AG08395 (cell line): ENCODE results near the gene KHK.
A peak's percentile ranks its signal among the peaks of the same experiment; 100 is the strongest.

Experiments used
- DNase-seq: peaks from one replicate; pipeline ENCODE4 v3.0.0; 2012; ENCODE audit warnings: mixed read lengths, low spot score

The KHK gene

DNA sequence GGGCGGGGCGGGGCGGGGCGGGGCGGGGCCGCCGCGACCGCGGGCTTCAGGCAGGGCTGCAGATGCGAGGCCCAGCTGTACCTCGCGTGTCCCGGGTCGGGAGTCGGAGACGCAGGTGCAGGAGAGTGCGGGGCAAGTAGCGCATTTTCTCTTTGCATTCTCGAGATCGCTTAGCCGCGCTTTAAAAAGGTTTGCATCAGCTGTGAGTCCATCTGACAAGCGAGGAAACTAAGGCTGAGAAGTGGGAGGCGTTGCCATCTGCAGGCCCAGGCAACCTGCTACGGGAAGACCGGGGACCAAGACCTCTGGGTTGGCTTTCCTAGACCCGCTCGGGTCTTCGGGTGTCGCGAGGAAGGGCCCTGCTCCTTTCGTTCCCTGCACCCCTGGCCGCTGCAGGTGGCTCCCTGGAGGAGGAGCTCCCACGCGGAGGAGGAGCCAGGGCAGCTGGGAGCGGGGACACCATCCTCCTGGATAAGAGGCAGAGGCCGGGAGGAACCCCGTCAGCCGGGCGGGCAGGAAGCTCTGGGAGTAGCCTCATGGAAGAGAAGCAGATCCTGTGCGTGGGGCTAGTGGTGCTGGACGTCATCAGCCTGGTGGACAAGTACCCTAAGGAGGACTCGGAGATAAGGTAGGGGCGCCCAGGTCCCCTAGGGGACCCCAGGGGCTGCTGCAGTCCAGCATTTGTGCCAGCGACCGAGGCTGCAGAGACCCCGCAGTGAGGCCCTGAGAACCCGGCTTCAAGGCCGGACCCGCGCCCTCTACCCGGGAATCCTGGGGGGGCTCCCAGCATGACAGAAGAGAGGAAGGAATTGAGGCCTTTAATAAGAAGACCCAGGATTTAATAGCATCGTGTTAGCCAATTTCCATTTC is at the start of gene KHK:
KHK (plus strand) TSS at position 49 of the 870 bp plus-strand sequence; CDS start at position 537, 488 bp downstream.
- peak; percentile 10 for DNase-seq

DNA sequence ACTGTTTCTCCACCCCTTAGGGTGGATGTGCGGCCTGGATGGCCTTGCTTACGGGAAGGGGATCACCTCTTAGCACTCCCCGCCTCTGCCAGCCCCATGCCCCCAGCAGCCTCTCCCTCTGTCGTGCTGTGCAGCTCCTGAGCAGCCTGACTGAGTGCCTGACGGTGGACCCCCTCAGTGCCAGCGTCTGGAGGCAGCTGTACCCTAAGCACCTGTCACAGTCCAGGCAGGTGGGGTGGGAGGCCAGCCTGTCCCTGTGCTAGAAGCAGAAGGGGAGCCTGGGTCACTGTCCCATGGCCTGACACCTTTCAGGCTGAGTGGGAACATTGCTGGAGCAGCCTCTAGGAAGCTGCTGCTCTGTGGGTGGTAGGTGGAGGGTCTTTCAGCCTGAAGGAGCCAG is 48.6 kb upstream of the KHK start:
- no peak for DNase-seq

DNA sequence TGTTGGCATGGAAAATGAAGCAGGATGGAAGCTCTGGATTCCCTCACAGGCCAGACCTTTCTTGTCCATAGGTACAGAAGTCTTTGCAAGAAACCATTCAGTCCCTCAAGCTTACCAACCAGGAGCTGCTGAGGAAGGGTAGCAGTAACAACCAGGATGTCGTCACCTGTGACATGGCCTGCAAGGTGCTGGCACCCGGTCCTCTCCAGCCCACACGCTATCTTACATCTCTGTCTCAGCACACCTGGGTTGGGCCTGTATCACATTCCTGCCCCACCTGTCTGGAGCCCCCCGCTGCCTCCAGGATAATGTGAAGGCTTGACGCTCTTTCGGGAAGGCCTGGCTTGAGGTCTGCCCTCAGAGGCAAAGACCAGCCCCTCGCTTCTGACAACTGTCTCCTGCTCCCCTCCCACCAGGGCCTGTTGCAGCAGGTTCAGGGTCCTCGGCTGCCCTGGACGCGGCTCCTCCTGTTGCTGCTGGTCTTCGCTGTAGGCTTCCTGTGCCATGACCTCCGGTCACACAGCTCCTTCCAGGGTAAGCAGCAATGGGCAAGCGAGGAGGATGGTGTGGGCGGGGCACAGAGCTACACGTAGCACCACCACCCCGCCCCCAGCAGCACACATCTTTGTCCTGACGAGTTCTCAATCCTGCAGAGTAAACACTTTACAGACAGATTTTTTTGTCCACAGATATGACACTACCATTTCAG is 47.8 kb upstream of the KHK start:
- no peak for DNase-seq

DNA sequence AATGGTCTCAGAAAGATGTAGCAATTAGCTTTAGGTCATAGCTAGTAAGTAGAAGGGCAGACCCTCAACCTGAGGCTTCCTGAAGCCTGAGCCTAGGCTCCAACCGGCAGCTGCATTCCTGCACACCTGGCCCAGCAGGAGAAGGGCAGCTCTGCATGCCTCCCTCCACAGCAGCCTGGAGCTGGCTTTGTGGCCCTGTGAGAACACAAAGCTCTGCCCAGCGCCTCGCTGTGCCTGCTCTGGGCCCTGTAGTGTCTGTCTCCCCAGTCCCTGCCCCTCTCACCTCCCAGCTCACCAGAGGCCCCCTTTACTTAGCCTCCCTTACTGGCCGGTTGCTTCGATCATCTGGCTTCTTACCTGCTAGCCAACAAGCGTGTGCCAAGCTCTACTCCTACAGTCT is 47.1 kb upstream of the KHK start:
- no peak for DNase-seq

DNA sequence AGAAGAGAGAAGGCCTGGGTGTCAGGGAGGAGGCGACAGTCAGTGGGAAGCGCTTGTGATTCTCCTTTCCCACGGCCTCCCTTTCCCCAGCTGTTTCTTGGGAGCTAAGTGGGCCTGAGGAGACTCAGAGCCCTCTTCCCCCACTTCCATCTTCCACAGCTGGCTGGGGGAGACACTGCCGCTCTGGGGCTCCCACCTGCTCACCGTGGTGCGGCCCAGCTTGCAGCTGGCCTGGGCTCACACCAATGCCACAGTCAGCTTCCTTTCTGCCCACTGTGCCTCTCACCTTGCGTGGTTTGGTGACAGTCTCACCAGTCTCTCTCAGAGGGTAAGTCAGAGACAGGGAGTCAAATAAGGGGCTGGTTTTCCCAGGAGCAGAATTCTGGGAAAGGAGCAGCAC is 46.7 kb upstream of the KHK start:
- DNase-seq = no peak

DNA sequence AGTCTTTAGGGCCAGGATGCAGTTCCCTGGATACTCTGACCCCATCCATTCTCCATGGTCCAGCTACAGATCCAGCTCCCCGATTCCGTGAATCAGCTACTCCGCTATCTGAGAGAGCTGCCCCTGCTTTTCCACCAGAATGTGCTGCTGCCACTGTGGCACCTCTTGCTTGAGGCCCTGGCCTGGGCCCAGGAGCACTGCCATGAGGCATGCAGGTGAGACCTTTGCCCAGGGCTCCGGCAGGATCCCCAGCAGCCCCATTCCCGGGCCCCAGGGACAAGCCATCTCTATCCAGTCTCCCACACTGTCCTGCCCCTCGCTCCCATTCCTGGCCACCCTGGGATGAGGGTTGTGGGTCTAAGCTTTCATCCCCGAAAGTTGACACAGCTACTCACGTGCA is 46.3 kb upstream of the KHK start:
- DNase-seq = no peak

DNA sequence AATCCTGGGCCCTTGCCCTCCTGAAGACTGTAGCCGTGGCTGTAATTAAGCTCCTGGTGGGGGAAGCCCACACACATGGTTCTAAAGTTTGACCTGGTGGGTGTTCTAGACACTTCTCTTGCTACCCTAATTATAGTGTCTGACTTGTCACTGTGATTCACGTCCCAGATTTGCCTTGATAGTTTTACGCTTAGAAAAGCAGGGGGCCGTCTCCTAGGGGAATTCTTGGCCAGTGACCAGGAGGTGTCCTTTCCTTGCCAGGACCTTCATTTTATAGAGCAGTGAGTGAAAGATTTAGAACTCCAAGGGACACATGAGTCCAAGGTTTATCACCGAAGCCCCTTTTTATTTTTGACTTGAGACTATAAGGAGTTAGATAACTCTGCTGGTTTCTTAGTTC is 44.8 kb upstream of the KHK start:
- no peak for DNase-seq

DNA sequence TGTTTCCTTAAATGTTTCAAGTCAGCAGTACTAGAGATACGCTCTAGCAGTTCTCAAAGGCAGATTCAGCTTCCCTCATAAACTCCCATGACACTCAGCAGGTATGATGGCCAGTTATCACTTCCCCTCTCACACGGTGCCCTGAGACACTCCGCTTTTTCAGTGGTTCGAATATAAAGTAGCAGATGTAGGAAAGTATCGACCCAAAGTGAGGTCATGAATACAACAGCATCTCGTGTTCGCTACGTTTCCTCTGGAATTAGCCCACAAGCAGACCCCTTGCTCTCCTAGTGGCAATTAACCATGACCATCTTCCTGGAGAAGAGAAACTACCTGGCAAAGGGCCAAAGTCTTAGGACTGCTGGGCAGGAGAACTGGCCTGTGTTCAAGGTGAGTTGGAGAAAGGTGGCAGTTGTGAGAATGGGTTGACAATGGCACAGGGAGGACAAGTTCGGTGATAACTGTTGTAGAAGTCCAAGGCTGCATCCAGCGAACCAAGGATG is 44.4 kb upstream of the KHK start:
- DNase-seq = no peak

DNA sequence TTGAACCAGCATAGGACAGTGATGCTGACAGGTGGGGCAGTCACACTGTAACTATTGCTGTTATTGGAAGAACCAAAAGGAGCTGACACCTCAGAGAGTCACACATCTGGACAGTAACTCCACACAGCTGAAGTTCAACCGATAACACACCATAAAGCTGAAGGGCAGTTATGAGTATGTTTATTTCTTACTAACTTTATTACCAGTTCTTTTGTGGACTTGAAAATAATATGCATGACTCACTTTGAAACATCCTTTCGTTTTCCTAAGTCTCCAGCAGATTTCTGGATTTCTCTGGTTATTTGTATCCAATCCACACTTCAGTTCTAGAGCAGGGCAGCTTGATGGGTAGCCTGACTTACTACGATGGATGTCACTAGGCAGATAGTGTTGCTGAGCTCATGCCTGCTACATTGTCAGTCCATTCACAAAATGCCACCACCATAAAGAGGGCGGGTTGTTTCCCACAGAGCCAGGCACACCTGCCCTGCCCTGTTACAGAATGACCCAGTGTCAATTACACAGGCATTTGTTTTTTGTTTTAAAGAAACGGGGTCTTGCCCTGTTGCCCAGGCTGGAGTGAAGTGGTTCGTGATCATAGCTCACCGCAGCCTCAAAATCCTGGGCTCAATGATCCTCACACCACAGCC is 43.5 kb upstream of the KHK start:
- no peak for DNase-seq

DNA sequence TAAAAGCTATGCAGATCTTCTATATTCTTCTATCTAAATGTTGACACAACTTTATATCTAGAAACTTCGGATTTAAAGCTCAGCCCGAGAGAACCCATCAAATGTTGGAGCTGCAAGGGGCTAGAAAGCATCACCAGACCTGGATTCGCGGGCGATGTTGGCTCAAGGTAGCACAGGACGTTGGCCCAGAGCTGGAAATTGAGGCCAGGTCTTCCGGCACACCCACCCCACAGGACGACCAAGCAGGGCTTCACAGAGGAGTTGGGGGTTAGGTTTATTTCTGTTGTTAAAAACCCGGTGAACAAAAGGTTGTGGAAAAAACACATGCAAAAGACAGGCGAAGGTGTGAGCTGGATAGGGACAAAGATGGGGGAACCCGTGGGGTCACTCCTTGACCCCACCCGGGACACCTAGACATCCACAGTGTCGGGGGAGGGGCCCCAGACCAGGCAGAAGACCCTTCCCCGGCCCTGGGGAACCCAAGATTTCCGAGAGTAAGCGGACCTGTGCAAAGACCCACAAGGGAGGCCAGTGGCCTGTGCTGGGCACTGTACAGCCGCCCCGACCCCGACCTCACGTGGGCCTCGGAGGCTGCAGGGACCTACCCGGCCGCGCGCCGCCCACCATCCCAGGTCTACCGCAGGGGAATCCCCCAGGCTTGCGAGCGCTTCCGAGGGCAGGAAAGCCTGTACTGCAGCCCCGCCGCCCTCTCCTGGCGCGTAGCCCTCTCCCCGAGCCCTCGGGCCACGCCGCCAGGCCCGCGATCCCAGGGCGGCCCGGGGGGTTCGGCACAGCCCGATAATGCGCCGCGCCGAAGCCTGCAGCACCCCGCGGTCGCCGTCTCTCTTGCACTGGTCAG is 36.9 kb upstream of the KHK start:
- peak; percentile 43 for DNase-seq

DNA sequence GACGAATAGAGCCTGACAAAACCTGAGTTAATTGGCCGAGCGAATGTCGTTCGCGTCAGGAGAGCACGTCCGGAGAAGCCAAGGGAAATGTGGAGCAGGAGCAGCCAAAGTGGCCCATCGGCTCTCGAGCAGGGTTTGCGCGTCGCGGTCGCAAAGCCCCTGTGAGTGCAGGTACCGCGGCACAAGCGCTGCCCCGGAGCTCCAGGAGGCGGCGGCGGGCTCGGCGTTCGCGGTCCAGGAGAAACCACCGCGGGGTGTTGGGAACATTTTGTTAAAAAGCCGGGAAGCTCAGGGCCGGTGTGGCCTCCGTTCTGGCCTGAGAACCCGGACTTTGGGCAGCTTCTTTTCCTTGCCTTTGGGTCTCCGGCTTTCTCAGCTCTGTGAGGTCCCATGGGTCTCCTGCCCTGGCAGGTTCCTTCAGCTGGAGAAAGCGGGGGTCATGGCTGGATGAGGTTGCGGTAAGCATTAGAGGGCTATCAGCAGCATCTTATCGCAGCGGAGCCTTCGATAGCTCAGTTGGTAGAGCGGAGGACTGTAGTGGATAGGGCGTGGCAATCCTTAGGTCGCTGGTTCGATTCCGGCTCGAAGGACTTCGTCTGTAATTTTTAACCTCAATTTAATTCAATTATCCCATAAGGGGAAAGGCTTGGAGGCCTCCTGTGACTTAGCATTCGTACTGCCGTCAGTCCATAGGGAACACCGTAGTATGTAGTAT is 36.1 kb upstream of the KHK start:
- DNase-seq = peak; percentile 88

DNA sequence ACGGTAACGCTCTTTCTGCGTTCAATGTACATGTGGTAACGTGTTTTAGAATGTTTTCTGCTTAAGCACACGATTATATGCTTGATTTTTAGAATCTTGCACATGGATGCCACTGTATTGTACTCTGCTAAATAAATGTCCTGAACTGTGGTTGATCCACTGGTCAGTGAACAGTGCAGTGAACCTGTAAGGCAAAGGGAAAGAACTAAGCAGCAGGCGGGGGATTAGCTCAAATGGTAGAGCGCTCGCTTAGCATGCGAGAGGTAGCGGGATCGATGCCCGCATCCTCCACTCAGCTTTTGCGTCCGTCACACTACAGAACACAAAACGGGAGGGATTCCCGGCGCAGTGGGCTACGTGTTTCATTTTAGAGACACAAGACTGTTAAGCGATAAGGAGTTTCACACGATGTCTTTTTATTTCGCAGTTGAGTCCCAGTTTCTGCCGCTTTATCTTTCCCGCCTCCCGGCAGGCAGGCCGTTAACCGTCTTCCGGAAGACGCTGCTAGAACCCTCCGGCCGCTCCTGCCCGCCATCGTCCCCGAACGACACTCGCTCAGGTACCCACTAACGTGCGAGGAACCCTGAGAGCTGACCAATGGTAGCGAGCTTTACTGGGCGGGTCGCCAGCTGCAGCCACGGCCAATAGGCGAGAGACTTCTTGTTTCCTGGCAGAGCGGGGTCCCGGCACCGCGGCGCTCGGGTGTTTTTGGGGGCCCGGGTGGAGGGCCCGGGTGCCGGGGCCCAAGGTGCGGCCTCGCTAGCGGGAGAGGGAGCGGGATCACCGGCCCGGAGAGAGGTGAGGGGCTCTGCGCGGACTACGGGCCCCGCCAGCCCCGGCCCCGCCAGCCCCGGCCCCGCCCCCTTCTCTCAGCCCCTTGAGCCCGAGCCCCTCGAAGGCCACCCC is 35.3 kb upstream of the KHK start, which contains the start of gene AGBL5:
AGBL5 (plus strand) TSS at position 673 of the 906 bp plus-strand sequence. CDS start 1,291 bp downstream, outside the sequence.
- peak; percentile 99 for DNase-seq

DNA sequence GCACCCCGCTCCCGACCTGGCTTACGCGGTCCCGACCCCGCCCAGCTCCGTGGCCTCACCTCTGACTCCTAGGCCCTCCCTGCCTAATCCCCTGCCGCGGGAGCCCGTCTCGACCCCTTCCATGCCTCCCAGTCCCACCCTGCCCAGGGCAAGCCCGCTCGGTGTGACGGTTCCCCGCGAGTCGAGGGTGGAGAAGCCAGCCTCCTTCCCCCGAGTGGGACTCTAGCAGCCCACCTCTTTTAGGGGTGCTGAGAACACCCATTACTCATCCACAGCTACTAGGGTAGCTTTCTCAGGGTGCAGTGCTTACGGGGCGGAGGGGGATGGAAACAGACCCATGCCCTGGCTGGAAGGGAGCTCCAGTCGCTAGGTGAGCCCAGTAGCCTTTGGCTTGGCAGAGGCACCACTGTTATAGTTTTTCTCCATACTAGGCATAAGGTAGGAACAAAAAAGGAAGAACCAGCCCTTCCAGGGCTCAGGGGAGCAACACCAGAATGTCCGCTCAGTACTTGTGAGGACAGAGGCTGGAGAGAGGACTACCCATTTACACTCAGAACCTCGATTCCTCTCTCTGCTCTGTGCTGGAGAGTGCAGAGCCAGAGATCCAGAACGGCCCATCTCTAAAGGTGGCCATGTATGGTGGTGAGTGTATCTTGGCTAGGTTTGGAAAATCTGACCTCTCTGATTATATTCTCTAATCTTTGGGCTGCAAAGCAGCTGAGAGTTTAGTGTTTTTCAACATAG is 34.5 kb upstream of the KHK start:
- DNase-seq = no peak

DNA sequence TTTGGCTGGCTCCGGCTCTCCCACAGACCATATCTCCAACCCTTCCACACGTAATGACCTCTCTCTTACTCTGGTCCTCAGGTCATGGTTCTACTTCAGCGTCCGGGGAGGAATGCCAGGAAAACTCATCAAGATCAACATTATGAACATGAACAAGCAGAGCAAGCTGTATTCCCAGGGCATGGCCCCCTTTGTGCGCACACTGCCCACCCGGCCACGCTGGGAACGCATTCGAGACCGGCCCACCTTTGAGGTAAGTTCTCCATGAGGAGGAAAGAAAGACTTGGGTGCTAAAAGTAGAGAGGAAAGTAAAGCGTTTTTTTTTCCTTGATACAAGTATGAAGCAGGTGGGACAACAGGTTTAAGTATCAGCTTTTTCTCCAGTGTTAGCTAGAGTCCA is 33.3 kb upstream of the KHK start:
- DNase-seq = no peak

DNA sequence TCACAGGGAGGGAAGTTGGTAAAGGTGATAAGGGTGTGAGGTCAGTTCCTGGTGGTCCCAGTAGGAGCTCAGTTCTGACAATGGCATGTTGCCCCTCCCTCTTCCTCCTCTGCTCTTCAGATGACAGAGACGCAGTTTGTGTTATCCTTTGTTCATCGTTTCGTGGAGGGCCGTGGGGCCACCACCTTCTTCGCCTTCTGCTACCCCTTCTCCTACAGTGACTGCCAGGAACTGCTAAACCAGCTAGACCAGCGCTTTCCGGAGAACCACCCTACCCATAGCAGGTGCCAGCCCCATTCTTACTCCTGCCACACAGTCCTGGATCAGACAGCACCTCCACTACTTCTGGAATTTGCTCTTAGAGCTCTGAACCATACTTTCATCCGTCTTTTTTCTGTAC is 32.8 kb upstream of the KHK start:
- no peak for DNase-seq

DNA sequence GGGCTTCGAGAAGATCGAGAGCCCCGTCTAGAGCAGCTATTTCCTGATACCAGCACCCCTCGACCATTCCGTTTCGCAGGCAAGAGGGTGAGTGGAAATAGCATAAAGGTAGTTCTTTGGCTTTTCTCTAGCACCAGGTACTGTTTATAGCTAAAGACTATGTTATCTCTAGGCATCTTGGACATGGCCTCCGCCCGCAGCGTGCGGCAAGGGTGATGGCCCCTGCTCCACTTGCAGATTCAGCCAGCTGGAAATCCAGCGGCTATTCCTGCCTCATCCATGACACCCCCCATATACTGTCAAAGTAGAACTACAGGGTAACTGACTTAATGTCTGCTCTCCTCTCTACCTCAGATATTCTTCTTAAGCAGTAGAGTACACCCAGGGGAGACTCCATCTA is 31.9 kb upstream of the KHK start:
- DNase-seq = no peak

DNA sequence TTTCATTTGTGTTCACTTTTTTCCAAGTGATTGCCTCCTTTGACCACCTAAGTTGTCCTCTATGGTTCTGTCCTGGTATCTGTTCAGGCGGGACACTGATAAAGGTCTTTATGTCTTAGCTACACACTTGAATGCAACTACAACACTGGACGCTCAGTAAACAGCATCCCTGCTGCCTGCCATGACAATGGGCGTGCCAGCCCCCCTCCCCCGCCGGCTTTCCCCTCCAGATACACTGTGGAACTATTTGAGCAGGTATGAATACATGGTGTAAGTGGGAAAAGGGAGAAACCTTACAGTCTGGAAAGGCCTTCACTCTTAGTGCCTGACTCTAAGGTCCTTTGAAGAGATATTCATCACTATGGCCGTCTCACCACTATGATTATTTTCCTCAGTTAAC is 29.4 kb upstream of the KHK start:
- DNase-seq = no peak

DNA sequence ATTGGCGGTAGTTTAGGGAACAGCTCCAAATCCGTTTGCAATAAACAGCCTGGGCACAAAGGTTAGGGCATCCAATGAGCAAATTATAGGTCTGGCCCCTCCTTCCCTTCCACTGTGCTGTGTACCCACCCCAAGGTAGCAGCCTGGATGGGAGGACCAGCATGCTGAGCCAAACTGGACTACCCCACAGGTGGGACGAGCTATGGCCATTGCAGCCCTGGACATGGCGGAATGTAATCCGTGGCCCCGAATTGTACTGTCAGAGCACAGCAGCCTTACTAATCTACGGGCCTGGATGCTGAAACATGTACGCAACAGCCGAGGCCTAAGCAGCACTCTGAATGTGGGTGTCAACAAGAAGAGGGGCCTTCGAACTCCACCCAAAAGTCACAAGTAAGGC is 28.4 kb upstream of the KHK start:
- no peak for DNase-seq

DNA sequence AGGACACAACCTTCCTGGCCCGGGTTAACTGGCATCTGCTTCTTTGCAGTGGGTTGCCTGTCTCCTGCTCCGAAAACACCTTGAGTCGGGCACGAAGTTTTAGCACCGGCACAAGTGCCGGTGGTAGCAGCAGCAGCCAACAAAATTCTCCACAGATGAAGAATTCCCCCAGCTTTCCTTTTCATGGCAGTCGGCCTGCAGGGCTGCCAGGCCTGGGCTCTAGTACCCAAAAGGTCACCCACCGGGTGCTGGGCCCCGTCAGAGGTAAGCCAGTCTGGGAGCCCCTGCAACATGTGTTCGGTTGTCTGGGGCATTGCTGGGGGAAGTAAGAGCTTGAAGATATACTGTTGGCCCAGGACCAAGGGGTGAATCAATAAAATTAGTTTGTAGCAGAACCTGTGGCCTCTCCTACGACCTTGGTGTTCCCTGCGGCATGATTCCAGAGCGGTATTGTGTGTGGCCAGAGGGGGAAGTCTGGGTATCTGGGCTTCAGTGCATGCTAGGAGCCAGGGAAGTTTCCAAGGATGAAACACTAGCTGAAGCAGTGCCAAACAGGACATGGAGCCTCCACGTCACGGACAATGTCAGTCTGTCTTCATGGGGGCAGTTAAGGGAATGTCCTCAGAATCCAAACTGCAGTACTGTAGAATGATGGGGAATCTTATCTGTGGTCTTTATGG is 27.3 kb upstream of the KHK start:
- no peak for DNase-seq
